ENCODE data around the gene DGCR6L.
"Not testable (repeated sequence)": the region's sequence is repeated elsewhere in the genome, so short reads cannot be mapped to it uniquely, and the experiment has no call there.

Gene DGCR6L

DNA sequence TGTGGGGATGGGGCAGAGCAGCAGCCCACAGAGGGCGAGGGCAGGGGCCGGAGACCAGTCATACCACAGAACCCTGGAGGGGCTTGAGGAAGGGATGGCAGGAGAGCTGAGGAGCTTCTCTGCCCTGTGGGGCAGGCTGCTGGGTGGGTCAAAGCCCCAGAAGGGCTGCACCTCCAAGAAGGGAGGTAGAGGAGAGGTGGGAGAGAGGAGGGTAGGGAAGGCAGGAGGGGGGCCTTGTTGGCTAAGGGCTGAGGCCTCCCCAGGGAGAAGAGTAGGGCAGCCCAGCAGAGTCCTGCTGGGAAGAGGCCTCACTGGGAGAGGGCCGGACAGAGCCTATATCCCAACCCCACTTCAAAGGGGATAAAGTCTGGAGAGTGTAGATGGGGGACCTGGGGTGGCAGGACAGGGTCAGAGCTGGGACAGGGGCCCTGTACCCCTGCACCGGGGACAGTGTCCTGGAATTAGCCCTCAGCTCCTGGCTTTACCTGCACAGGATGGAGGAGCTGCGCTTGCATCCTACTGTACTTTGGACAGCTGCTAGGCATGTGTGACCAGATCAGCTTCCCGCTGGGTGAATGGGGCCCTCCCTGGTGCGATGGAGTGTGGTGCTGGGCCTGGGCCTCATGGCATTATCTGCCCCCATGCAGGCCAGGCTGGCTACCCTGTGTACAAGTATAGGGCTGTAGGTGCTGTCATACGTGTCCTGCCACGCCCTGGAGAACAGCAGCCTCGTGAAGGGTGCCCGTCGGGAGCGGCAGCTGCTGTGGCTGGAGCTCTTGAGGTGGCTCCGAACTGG lies 7.3 kb downstream of the DGCR6L start:
- no peak for DNase-seq (ENCODE audit: low read depth)
- TF ChIP-seq, protein P1, sequence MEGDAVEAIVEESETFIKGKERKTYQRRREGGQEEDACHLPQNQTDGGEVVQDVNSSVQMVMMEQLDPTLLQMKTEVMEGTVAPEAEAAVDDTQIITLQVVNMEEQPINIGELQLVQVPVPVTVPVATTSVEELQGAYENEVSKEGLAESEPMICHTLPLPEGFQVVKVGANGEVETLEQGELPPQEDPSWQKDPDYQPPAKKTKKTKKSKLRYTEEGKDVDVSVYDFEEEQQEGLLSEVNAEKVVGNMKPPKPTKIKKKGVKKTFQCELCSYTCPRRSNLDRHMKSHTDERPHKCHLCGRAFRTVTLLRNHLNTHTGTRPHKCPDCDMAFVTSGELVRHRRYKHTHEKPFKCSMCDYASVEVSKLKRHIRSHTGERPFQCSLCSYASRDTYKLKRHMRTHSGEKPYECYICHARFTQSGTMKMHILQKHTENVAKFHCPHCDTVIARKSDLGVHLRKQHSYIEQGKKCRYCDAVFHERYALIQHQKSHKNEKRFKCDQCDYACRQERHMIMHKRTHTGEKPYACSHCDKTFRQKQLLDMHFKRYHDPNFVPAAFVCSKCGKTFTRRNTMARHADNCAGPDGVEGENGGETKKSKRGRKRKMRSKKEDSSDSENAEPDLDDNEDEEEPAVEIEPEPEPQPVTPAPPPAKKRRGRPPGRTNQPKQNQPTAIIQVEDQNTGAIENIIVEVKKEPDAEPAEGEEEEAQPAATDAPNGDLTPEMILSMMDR (IDR thresholded peaks at IDR 0.05; ENCODE audit: low read depth, low read length, missing control alignments), result no peak
- H3K4me3 ChIP-seq (ENCODE audit: low read depth, low read length), result no peak overlapping the region

DNA sequence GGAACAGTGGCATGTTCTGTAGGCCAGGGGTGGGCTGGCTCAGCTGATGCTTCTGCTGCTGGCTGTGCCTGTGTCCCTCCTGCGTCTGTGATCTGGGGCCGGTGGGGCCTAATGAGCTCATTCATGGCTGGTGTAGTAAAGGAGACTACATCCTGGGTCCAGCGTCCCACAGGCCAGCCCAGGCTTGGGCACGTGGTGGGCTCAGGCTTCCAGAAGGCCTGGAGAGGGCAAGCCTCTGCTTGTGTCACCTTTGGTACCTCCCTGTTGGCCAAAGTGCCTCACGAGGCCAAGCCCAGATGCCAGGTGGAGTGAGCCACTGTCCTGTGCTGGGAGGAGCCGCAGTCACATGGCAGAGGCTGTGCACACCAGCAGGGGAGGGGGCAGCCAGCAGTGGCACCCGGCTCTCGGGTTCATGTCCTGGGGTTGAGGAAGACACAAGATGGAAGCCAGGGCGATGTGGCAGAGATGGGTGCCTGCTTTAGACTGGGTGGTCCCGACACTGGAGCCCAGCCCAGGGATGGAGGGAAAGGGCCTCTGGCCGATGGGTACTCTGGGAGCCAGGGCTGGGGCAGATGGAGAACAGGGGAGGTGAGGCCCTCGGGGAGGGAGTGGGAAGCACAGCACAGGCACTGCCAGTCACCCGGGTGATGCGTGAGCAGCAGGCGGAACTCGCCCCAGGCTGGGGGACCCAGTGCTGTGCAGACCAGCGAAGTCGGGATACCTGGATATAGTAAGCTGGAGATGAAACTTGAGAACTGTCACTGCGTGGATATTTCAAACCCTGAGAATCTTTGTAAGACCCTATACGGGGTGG lies 8.4 kb downstream of the DGCR6L start:
- not testable (repeated sequence) for DNase-seq (ENCODE audit: low read depth); H3K4me3 ChIP-seq (ENCODE audit: low read depth, low read length)

DNA sequence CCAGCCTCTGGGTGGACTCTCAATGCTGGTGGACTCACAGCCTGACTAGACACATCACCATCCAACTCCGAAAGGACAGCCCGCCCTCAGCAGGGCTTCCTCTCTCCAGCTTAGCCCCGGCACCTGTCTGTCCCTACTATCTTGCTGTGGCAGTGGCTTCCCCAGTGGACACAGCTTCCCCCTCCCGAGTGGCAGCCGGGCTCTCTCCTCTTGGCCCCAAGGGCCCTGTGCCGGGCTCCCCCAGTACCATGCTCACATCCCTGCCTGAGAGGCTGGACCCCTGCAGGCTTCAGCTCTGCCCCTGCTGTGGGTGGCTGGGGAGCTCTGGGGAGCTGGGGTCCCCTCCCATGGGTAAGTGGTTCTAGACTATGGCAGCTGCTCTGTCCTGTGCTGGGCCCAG lies 9.1 kb downstream of the DGCR6L start:
- H3K4me3 ChIP-seq (ENCODE audit: low read depth, low read length); DNase-seq (ENCODE audit: low read depth): not testable (repeated sequence)

DNA sequence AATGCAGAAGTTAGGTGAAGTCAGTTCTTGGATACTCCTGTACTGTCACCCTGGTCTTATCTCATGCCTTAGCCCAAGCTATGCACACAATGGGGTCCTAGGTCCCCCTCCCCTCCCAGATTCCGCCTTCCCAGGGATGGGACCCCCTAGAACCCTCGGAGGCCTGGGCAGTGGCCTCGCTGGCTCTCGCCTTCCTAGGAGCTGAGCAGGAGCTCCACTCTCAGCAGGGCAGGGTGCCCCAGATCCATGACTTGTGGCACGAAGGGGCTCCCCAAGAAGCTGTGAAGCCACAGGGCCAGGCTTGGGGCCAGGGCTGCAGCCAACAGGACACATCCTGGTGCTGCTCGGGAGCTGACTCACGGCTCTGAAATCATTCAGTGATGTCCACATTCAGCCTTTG lies 9.7 kb downstream of the DGCR6L start:
- not testable (repeated sequence) for H3K4me3 ChIP-seq (ENCODE audit: low read depth, low read length); DNase-seq (ENCODE audit: low read depth)

DNA sequence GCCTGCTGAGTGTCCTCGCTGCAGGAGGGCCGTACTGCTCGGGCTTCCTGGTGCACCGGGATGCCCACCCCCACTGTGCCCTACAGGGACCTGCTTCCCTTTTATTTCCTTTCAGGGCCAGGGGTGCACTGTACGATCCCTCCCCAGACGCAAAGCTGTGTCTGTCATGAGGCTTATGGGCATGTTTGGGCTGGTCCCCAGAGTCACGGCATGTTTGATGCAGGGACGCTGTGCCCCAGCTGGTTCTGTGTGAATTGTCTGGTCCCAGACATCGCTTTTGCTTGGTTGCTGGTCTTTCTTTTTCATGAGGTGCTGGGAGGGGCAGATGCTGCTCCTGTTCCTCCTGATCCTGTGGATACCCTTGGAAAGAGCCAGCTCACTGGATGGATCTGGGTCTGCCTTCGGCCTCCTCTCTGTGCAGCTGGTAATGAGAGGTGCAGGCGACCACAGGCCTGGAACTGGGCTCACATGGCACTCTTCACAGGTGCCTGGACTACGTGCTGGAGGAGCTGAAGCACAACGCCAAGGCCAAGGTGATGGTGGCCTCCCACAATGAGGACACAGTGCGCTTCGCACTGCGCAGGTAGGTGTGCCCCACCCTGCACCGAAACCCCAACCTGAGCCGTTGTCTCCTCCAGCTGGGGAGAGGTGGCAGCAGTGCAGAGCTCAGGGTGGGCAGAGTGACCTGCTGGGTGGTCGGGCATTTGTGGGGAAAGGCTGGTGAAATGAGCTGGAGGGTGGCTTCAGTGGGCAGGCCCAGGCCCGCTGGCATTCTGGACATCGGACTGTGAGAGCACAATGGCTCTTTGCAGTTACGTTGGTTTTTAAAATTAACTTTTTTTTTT lies 10.8 kb downstream of the DGCR6L start:
- not testable (repeated sequence) for H3K4me3 ChIP-seq (ENCODE audit: low read depth, low read length); DNase-seq (ENCODE audit: low read depth)

DNA sequence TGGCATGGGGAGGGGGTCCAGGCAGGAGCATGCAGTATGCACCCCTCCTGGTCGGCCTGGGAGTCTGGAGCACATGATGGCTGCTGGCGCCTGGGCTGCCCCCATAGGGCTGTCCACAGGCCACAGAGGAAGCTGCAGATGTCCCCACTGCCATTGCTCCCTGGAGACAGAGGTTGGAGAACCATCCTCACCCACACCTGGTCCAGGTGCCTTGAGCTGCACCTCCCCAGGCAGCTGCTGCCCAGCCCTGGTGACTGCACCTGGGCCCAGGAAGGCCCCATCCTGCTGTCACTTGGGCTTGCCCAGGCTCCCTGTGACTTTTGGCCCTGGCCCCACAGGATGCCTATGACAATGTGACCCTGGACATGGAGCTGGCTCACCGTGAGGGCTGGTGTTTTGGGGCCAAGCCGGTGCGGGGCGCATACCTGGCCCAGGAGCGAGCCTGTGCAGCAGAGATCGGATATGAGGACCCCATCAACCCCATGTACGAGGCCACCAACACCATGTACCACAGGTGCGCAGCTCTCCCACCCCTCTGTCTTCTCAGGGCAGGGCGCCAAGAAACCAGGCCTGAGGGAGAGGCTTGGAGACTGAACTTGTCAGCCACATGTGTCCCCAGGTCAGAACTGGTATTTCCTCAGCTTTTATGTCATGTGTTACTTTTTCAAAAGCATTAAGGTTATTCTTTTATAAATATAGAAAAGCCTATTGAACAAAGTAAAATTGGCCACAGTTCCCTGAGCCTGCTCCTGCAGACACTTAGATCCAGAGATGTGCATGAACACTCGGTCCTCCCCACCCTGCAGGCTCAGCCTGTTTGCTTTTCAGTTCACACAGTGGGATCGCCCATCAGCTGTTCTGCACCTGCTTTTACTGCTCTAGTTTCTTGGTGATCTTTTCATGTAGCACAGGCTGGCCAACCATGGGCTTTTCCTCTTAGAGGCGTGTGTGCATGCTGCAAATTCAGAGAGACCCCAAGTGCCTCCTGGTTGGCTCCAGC lies 12.1 kb downstream of the DGCR6L start:
- not testable (repeated sequence) for H3K4me3 ChIP-seq (ENCODE audit: low read depth, low read length); DNase-seq (ENCODE audit: low read depth)

DNA sequence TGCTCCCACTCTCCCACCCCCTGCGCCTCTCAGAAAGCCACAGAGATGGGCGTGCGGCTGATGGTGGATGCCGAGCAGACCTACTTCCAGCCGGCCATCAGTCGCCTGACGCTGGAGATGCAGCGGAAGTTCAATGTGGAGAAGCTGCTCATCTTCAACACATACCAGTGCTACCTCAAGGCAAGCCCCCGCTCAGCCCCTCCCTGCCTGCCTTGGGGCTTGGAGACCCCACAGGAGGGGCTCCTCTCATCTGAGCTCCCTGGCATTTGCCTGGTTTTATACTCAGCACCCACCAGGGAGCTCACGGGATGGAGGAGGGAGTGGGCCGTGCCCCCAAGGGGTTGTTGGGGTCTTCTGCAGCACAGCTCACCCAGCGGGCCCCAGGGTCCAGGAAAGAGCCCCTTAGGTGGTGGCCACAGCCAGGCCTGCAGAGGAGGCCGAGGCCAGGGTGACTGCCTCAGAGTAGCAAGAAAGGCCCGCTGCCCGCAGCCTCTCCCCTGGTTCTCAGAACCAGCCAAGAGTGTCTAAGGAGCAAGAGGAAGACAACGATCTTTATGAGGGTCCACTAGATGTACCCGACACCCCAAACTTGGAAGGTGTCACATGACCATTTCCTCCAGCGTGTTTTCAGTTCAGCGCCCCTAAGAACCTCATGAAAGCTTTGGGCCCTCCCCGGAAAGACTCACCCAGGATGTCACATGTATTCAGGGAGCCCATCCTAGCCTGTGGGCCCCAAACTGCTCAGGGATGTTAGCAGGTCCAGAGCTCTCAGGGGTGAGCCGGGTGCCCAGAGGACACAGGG lies 13.0 kb downstream of the DGCR6L start:
- not testable (repeated sequence) for DNase-seq (ENCODE audit: low read depth); H3K4me3 ChIP-seq (ENCODE audit: low read depth, low read length)

DNA sequence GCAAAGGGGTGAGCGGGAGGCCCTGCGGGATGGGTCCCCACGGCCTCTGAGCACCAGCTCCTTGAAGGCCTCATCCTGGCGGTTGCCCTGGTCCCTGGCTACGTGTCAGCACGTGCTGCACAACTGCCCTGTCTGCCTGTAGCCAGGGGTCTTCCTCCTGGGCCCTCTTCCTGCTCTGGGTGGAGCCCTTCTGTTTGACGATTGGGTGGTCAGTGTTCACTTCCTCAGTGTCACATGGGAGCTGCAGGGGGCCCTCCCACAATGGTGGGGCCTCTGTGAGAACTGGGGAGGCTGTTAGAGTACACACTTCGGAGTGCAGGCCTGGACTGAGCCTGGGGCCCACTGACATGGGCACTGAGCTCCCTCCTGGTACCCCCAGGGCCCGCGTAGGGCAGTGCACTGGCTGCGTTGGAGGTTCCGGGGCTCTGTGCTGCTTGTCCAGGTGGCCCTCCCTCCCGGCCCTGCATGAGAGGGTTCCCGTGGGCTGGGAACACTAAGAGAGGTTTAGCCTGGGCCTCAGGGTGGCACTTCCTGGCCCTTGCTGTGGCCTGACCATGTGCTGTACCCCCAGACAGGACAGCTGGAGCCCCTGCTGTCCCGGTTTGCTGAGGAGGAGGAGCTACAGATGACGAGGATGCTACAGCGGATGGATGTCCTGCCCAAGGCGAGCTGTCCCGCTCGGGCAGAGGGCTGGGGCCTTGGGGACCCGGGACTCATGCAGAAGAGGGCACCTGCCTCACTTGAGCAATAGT lies 13.8 kb downstream of the DGCR6L start:
- no peak overlapping the region for H3K4me3 ChIP-seq (ENCODE audit: low read depth, low read length)
- TF ChIP-seq, protein P1 (IDR thresholded peaks at IDR 0.05; ENCODE audit: low read depth, low read length, missing control alignments), result no peak
- DNase-seq (ENCODE audit: low read depth), result no peak

DNA sequence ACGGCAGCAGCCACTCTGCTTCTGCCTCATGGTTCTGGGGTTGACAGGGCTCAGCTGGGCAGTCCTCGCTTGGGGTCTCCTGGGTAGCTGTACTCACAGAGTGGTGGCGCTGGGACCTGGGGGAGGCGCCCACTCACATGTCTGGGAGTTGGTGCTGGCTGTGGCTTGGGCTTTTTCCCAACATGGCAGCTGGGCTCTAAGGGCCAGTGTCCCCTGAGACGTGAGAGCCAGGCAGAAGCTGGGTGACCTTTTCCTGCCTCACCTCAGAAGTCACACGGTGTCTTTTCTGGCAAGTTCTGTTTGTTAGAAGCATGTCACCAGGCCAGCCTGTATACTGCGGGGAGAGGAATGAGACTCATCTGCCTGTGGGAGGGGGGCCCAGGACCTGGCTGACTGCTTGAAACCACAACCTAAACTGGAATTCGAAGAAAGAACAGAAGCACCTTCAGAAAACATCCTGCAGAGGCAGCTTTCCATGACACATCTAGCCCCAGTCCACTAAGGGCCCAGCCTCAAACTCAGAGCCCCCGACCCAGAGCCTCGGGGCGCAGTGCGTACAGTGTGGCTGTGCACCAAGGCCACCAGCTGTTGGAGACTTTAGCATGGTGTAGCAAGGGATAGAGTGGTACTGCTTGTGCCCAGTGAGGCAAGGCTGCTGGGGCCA lies 14.5 kb downstream of the DGCR6L start:
- not testable (repeated sequence) for H3K4me3 ChIP-seq (ENCODE audit: low read depth, low read length); DNase-seq (ENCODE audit: low read depth)
